Spleen (tissue), 11 donors: ENCODE data around the gene CHCHD6. TPM values are rescaled to one million over a fixed set of nuclear protein-coding genes. Genes with fewer than 3 reads are reported as not detected.

Experiments used
- DNase-seq: peaks from one replicate; pipeline ENCODE4 v3.0.0-alpha.2; 2020
- H3K27ac ChIP-seq, 8 donors: fragments of 200-600 bp; sonication (generic) in 7 of 8; 1 replicate in 4 of 8; 2 replicates in 4 of 8; pipeline versions ENCODE4 v1.5.0 to v1.8.0; 2016 to 2021; ENCODE audit warnings: inconsistent platforms in 4 of 8, mild to moderate bottlenecking in 4 of 8, moderate library complexity in 1 of 8
- H3K27me3 ChIP-seq, 7 donors: fragments of 200-600 bp; sonication (generic) in 6 of 7; replicated peaks in 1 of 7; 1 replicate in 4 of 7; 2 replicates in 3 of 7; pipeline versions ENCODE4 v1.5.0 to v1.8.0; 2016 to 2021; ENCODE audit warnings: inconsistent platforms in 3 of 7, mild to moderate bottlenecking in 1 of 7
- H3K36me3 ChIP-seq, 6 donors: fragments of 200-600 bp; sonication (generic) in 5 of 6; 1 replicate in 4 of 6; 2 replicates in 2 of 6; pipeline versions ENCODE4 v1.5.0 to v1.8.0; 2016 to 2021; ENCODE audit warnings: inconsistent platforms in 2 of 6
- H3K4me1 ChIP-seq, 6 donors: fragments of 200-600 bp; sonication (generic) in 5 of 6; 1 replicate in 3 of 6; 2 replicates in 3 of 6; pipeline versions ENCODE4 v1.5.0 to v1.8.0; 2016 to 2021; ENCODE audit warnings: inconsistent platforms in 3 of 6
- H3K4me3 ChIP-seq, 8 donors: fragments of 200-600 bp; sonication (generic) in 7 of 8; 1 replicate in 4 of 8; 2 replicates in 4 of 8; pipeline versions ENCODE4 v1.5.0 to v1.8.0; 2016 to 2021; ENCODE audit warnings: inconsistent platforms in 4 of 8, mild to moderate bottlenecking in 4 of 8, moderate library complexity in 2 of 8
- H3K9me3 ChIP-seq, 8 donors: fragments of 200-600 bp; sonication (generic) in 7 of 8; 1 replicate in 4 of 8; 2 replicates in 4 of 8; pipeline versions ENCODE4 v1.5.0 to v1.8.0; 2016 to 2021; ENCODE audit warnings: inconsistent platforms in 4 of 8
- CTCF ChIP-seq, 11 experiments: fragments of 200-600 bp in 7 of 11; fragments of 450-650 bp in 4 of 11; sonication (generic) in 4 of 11; IDR thresholded peaks in 8 of 11; conservative IDR thresholded peaks in 3 of 11; 1 replicate in 7 of 11; 2 replicates in 4 of 11; pipeline versions ENCODE4 v1.4.0 to v1.8.0; 2016 to 2021; ENCODE audit warnings: antibody characterized with exemption in 11 of 11, inconsistent platforms in 4 of 11, mild to moderate bottlenecking in 1 of 11
- POLR2A ChIP-seq, 3 donors: fragments of 450-650 bp; IDR thresholded peaks; one replicate each; pipeline ENCODE4 v1.5.1; 2017; ENCODE audit warnings: antibody characterized with exemption in 3 of 3, mild to moderate bottlenecking in 1 of 3
- POLR2AphosphoS5 ChIP-seq, 3 donors: sonication (generic); formaldehyde crosslinking; IDR thresholded peaks; one replicate each; pipeline ENCODE4 v1.5.1; 2017; ENCODE audit warnings: antibody characterized with exemption in 3 of 3
- WGBS, 5 donors: extraction: QIAGEN DNeasy Blood & Tissue Kit in 3 of 5; methylation state at CpG; one replicate each; pipeline versions ENCODE4 v1.1.5 to v1.1.7; 2013 to 2018; 5-methylcytosine and 5-hydroxymethylcytosine counted together
- intact Hi-C: fragments of 100-400 bp; cut with DNase I; formaldehyde crosslinking; loops from one replicate; pipeline ENCODE4 v1.15.0; 2023; ENCODE audit warnings: low total_unique reads
- polyA plus RNA-seq, 3 donors: library from polyadenylated mRNA; stranded (reverse); fragments of 200-250 nt; gene quantifications; one replicate each; pipeline ENCODE4 v1.2.1, GENCODE V29; 2013
- total RNA-seq, 7 donors: library from RNA; depleted of rRNA in 3 of 7; stranded (reverse); fragments of >200 nt in 3 of 7; fragmentation: NEBNext Ultra II Directional in 4 of 7; extraction: Animal tissue kit (Norgen Biotek cat#: 25700) in 4 of 7; gene quantifications; one replicate each; pipeline versions ENCODE4 v1.1.0 to v1.2.1, GENCODE V29; 2016 to 2021
- donor health status: healthy with polysubstance abuse.
- donor health status: DM: no; HTN: no; CAD: no; lungs with moderate emphysema.
- donor health status: DM: no; HTN: no; CAD: no.
- donor health status: Bipolar disorder and iron deficiency.
- donor health status: healthy.
- donor health status: DM: no; HTN: no; CAD: no.
- donor health status: DM: yes; HTN: yes; CAD: no.

The CHCHD6 gene
- total and polyA plus RNA-seq, 10 donors, result 6.3 to 39.1 (median 11.8) TPM

DNA sequence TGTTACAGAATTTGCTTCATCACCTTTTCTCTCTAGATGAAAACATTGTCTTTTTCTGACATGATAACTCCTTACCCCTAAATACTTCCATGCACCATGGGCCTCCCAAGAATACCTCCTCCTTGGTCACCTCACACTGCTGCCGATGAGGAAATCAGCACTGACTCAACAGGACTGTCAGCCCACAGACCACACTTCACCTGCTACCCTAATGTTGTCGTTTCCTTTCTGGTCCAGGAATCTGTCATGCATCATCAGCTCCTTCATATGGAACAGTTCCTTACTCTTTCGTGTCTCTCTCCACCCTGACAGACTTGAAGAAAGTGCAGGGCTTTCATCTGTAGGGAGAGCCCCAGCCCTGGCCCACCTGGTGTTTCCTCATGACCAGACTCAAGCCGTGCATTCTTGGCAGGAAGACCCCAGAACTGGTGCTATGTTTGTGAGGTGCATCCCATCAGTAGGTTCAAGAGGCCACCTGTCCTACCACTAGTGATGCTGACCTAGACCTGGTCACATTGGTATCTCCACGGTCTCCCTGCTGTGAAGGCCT lies 237.8 kb downstream of the CHCHD6 start:
- H3K9me3 ChIP-seq, result no peaks in the 10 kb centered on the region
- intact Hi-C loops, result no loop called here
- TF ChIP-seq CTCF (IDR thresholded peaks at IDR 0.05 in 8 of 11, conservative IDR thresholded peaks at IDR 0.05 in 3 of 11) (no peak), POLR2A (IDR thresholded peaks at IDR 0.05) (no peak), POLR2AphosphoS5 (IDR thresholded peaks at IDR 0.05) (no peak)
- DNase-seq, result peak; percentile 58
- H3K27me3 ChIP-seq, result no peaks in the 10 kb centered on the region
- H3K27ac ChIP-seq, result no peak overlapping the region
- 77 to 84% (median 81%) methylated on average over 5 of the region's 5 CpGs for WGBS, 5 donors
- peaks cover 8 to 32% (median 29%) of the 10 kb centered on the region in 6 donors for H3K4me1 ChIP-seq
- H3K36me3 ChIP-seq, result no peaks in the 10 kb centered on the region
- H3K4me3 ChIP-seq, result no peak overlapping the region

- no peaks in the 10 kb centered on the region for H3K9me3 ChIP-seq
- intact Hi-C loops, result no loop called here
- DNase-seq, result peak; percentile 73
- no peak for TF ChIP-seq CTCF (IDR thresholded peaks at IDR 0.05 in 8 of 11, conservative IDR thresholded peaks at IDR 0.05 in 3 of 11)
- TF ChIP-seq POLR2AphosphoS5 (IDR thresholded peaks at IDR 0.05), result peak in 1 of 3 donors; percentile 13
- H3K27me3 ChIP-seq, result no peaks in the 10 kb centered on the region
- H3K4me3 ChIP-seq, result no peak overlapping the region
- peaks cover 0 to 27% (median 8%) of the 10 kb centered on the region in 6 donors for H3K4me1 ChIP-seq
- peaks cover 0 to 13% (median 0%) of the 10 kb centered on the region in 6 donors for H3K36me3 ChIP-seq
- H3K27ac ChIP-seq, result no peak overlapping the region
- WGBS, 5 donors, result 79 to 84% (median 81%) methylated on average over 12 of the region's 12 CpGs
Observed at GRCh38 chr3:126944089-126944965, 240.3 kb downstream of the CHCHD6 start.

DNA sequence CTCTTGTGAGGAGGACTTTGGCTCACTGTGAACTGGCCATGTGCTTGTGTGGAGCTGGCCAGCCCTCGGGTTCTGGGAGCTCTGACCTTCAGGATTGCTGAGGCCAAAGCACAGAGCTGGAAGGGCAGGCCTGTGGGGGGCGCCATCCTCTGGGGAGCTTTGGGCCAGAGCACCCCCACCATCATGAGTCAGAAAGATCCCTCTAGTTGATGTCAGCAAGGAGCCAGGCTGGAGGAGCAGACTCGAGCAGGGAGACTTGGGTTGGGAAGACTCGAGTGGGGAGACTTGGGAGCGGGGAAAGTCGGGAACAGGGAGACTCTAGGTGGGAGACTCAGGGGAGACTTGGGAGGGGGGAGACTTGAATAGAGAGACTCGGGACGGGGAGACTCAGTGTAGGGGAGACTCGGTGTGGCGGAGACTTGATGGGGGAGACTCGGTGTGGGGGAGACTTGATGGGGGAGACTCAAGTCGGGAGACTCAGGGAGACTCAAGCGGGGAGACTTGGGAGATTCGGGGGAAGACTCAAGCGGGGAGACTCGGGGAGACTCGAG lies 241.2 kb downstream of the CHCHD6 start:
- Histone ChIP-seq H3K4me1 (peaks cover 0 to 30% (median 5%) of the 10 kb centered on the region in 6 donors), H3K9me3 (no peaks in the 10 kb centered on the region), H3K27ac (no peak overlapping the region), H3K4me3 (no peak overlapping the region), H3K36me3 (peaks cover 0 to 20% (median 0%) of the 10 kb centered on the region in 6 donors), H3K27me3 (no peaks in the 10 kb centered on the region)
- WGBS, 5 donors, result 88 to 93% (median 91%) methylated on average over 16 to 17 of the region's 17 CpGs
- no peak for TF ChIP-seq POLR2AphosphoS5 (IDR thresholded peaks at IDR 0.05)
- TF ChIP-seq CTCF (IDR thresholded peaks at IDR 0.05 in 8 of 11, conservative IDR thresholded peaks at IDR 0.05 in 3 of 11), result no peak
- no peak for TF ChIP-seq POLR2A (IDR thresholded peaks at IDR 0.05)
- intact Hi-C loops, result no loop called here
- peak; percentile 65 for DNase-seq

GRCh38 chr3:126945891-126946290 lies 241.9 kb downstream of the CHCHD6 start:
- TF ChIP-seq CTCF (IDR thresholded peaks at IDR 0.05 in 8 of 11, conservative IDR thresholded peaks at IDR 0.05 in 3 of 11), result no peak
- no peak for TF ChIP-seq POLR2AphosphoS5 (IDR thresholded peaks at IDR 0.05)
- TF ChIP-seq POLR2A (IDR thresholded peaks at IDR 0.05), result no peak
- Histone ChIP-seq H3K9me3 (no peaks in the 10 kb centered on the region), H3K27me3 (no peaks in the 10 kb centered on the region), H3K4me3 (no peak overlapping the region), H3K4me1 (peaks cover 0 to 32% (median 5%) of the 10 kb centered on the region in 6 donors), H3K36me3 (peaks cover 0 to 20% (median 0%) of the 10 kb centered on the region in 6 donors), H3K27ac (no peak overlapping the region)
- peak; percentile 74 for DNase-seq
- intact Hi-C loops, result no loop called here
- WGBS, 5 donors, result 76 to 83% (median 80%) methylated on average over 8 to 9 of the region's 9 CpGs
